D721Med (cell line): ENCODE measurements around the gene MEF2C.

Experiments used
- DNase-seq: peaks from one replicate; pipeline ENCODE4 v3.0.0; 2011; ENCODE audit warnings: low spot score; ENCODE audit not compliant: insufficient read length
- FAIRE-seq: peaks from 2 replicates; lab custom pipeline; 2011; peaks lifted over from hg19 to GRCh38; lab: Jason Lieb, UNC
- TF ChIP-seq, protein P1 (sequence below): IDR thresholded peaks from 2 replicates; pipeline ENCODE4 v1.5.1; 2012; ENCODE audit warnings: mild to moderate bottlenecking, control low read depth; ENCODE audit not compliant: insufficient read depth; ENCODE audit errors: missing control alignments

The MEF2C gene

DNA sequence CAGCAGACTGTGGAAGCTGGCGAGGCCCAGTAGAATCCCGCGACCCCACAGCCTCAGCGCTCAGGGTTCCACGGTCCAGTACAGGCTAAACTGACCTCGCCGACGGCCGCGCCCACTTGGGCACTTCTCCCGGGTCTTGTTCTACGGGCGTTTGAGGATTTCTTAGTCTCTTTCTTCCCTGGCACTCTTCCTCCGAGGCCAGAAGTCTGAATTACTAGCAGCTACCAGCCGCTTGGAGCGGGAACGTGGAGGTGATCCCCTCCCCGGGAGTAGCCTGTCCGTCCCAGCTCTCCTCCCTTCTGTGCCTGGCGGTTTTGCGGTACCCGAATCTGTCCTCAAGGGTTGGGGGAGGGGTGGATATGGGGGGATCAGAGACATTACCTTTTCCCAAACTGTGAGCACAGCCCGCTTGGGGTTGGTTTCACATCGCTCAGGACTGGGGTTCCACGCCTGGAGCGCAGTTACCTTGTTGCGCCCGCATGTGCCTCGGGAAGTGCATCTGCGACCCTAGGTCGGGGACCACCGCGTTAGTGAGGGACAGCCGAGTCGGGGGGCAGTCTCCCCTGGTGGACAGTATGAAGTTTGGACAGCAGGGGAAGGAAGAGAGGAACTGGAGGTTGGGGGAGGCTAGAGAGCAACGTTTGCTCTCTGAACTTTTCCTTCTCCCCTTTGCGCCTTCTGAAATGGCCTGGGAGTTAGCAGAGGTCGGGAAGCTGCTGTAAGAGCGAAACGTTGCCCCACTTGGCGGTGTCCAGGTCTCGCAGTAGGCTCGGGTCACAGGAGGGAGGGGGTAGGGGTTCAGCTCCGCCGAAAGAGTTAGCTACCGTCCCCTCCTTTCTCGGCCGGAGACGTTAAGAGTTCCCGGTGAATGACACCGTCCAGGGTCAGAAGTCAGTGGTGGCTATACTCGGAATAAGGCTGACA, 190.8 kb downstream of the MEF2C start:
- no peak for FAIRE-seq

DNA sequence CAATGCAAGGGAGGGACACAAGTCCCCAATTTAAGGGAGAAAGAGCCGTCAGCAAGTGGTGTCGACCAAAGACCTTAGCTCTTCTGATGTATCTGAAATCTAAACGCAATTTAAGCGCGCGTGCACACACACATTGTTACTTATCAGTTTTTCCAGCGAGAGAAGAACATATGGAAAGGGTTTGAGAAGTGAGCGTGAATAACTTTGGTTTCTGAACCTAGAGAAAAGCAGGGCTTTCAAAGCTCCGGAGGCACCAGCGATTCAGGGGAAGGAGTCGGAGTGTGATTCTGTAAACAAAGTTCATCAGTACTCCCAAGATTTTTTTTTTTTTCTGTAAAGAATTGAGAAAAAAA, 191.8 kb downstream of the MEF2C start:
- TF ChIP-seq, protein P1, sequence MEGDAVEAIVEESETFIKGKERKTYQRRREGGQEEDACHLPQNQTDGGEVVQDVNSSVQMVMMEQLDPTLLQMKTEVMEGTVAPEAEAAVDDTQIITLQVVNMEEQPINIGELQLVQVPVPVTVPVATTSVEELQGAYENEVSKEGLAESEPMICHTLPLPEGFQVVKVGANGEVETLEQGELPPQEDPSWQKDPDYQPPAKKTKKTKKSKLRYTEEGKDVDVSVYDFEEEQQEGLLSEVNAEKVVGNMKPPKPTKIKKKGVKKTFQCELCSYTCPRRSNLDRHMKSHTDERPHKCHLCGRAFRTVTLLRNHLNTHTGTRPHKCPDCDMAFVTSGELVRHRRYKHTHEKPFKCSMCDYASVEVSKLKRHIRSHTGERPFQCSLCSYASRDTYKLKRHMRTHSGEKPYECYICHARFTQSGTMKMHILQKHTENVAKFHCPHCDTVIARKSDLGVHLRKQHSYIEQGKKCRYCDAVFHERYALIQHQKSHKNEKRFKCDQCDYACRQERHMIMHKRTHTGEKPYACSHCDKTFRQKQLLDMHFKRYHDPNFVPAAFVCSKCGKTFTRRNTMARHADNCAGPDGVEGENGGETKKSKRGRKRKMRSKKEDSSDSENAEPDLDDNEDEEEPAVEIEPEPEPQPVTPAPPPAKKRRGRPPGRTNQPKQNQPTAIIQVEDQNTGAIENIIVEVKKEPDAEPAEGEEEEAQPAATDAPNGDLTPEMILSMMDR: no peak
- no peak for FAIRE-seq
- no peak for DNase-seq

More for the DNA sequence above, 190.8 kb downstream of the MEF2C start:
- DNase-seq: no peak
- TF ChIP-seq, protein P1: no peak

GRCh38 chr5:88690409-88691229, 192.4 kb downstream of the MEF2C start:
- peak; percentile 69 for DNase-seq
- TF ChIP-seq, protein P1: peak; percentile 93
- FAIRE-seq: no peak

- TF ChIP-seq, protein P1: no peak
- FAIRE-seq (no peak), DNase-seq (no peak)
These were observed 193.1 kb downstream of the MEF2C start for GRCh38 chr5:88689668-88690408.

GRCh38 chr5:88688984-88689667, 193.9 kb downstream of the MEF2C start:
- FAIRE-seq (no peak), DNase-seq (no peak)
- TF ChIP-seq, protein P1: no peak

DNA sequence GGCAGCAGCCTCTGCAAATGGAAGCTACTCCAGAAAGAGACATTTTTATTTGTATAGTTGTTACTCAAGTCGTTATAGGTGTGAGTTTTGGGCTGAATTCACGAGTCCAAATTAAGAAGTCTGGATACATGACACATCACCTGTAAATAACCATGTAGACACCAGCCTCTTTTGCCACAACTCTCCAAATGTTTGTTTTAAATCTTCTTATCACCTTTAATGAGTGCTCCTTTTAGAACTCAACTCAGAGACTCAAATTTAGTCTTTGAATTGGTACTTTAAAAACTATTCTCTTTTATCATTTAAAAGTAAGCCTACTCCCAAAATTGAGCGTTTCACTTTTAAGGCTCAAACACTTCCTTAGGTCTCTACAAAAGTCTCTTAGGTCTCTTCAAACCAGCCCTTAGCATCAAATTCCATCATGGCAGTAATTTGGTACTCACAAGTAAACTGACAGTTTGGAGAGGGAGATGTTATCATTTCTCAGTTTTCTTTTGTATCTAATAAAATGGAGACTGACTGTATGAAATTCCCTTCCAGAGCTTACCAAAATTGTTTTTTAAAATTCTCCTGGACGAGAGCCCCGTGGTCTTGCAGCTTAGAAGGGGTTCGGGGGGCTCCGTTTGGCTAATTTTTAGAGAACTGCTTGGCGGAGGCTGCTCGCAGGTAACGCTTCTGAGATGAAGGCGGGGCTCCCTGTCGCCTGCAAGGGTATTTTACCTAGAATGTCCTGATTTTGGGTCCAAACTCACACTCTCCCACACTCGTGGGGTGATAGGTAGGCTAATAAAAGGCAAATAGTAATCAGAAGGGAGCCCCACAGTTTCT, 194.6 kb downstream of the MEF2C start:
- TF ChIP-seq, protein P1: no peak
- FAIRE-seq (no peak), DNase-seq (no peak)
